CD14-positive monocyte (primary cell): ENCODE data around the gene ACTN4. TPM values are rescaled to one million over a fixed set of nuclear protein-coding genes. Genes with fewer than 3 reads are reported as not detected.

Experiments used
- DNase-seq, 3 donors: peaks; one replicate each; pipeline ENCODE4 v3.0.0-alpha.2; 2011 to 2022
- H2AFZ ChIP-seq: 2 replicates; pipeline ENCODE4 v1.6.0; 2012; ENCODE audit warnings: mild to moderate bottlenecking, low read depth, low read length, inconsistent platforms; ENCODE audit not compliant: insufficient read depth, poor library complexity, severe bottlenecking
- H3K27ac ChIP-seq, 2 donors: 1 replicate in 1 of 2; 2 replicates in 1 of 2; pipeline ENCODE4 v1.5.1; 2012 to 2013; ENCODE audit warnings: low read length in 2 of 2, control low read depth in 1 of 2, inconsistent platforms in 1 of 2, low read depth in 1 of 2, mild to moderate bottlenecking in 1 of 2
- H3K27me3 ChIP-seq, 2 donors: one replicate each; pipeline versions ENCODE4 v1.6.0 to v1.6.1; 2011 to 2013; ENCODE audit warnings: low read length in 2 of 2; ENCODE audit not compliant: control insufficient read depth in 2 of 2, insufficient read depth in 2 of 2
- H3K36me3 ChIP-seq, 2 donors: replicated peaks in 1 of 2; 1 replicate in 1 of 2; 2 replicates in 1 of 2; pipeline versions ENCODE4 v1.5.1 to v1.6.1; 2012 to 2013; ENCODE audit warnings: low read length in 2 of 2, control low read depth in 1 of 2, inconsistent platforms in 1 of 2, mild to moderate bottlenecking in 1 of 2; ENCODE audit not compliant: insufficient read depth in 2 of 2, control insufficient read depth in 1 of 2
- H3K4me1 ChIP-seq, 2 donors: 1 replicate in 1 of 2; 2 replicates in 1 of 2; pipeline versions ENCODE4 v1.5.1 to v1.6.1; 2012 to 2013; ENCODE audit warnings: low read length in 2 of 2, control low read depth in 1 of 2, inconsistent platforms in 1 of 2, mild to moderate bottlenecking in 1 of 2, moderate library complexity in 1 of 2; ENCODE audit not compliant: insufficient read depth in 2 of 2, control insufficient read depth in 1 of 2
- H3K4me2 ChIP-seq: replicated peaks from 2 replicates; pipeline ENCODE3; 2012; ENCODE audit warnings: low read length, moderate library complexity, mild to moderate bottlenecking; ENCODE audit not compliant: poor library complexity, severe bottlenecking; ENCODE audit errors: extremely low read depth
- H3K4me3 ChIP-seq, 3 experiments: fragments of 200-600 bp in 1 of 3; sonication (generic) in 1 of 3; replicated peaks in 1 of 3; 1 replicate in 2 of 3; 2 replicates in 1 of 3; pipeline ENCODE4 v1.5.1; 2011 to 2013; ENCODE audit warnings: low read length in 3 of 3, mild to moderate bottlenecking in 3 of 3, control low read depth in 2 of 3, low read depth in 2 of 3, inconsistent platforms in 1 of 3, moderate library complexity in 1 of 3
- H3K79me2 ChIP-seq: 2 replicates; pipeline ENCODE4 v1.6.0; 2012; ENCODE audit warnings: mild to moderate bottlenecking, control low read depth, inconsistent platforms, low read length, moderate library complexity; ENCODE audit not compliant: insufficient read depth
- H3K9ac ChIP-seq: 2 replicates; pipeline ENCODE4 v1.6.0; 2017; ENCODE audit warnings: low read length, mild to moderate bottlenecking; ENCODE audit not compliant: insufficient read depth, poor library complexity, severe bottlenecking
- H3K9me3 ChIP-seq, 2 donors: replicated peaks in 1 of 2; 1 replicate in 1 of 2; 2 replicates in 1 of 2; pipeline versions ENCODE4 v1.5.1 to v1.6.1; 2012 to 2013; ENCODE audit warnings: low read length in 2 of 2, control low read depth in 1 of 2; ENCODE audit not compliant: control insufficient read depth in 1 of 2, insufficient read depth in 1 of 2
- H4K20me1 ChIP-seq: 2 replicates; pipeline ENCODE4 v1.6.0; 2012; ENCODE audit warnings: mild to moderate bottlenecking, low read length, control low read depth, moderate library complexity; ENCODE audit not compliant: insufficient read depth
- H3K27ac Mint-ChIP-seq, 7 donors: one replicate each; pipeline ENCODE4 v1.8.0; 2020; ENCODE audit warnings: mild to moderate bottlenecking in 7 of 7, mixed read lengths in 7 of 7, moderate library complexity in 6 of 7, inconsistent platforms in 2 of 7
- H3K27me3 Mint-ChIP-seq, 3 donors: one replicate each; pipeline ENCODE4 v1.8.0; 2021 to 2022; ENCODE audit warnings: low read depth in 3 of 3, mild to moderate bottlenecking in 3 of 3, mixed read lengths in 3 of 3, moderate library complexity in 3 of 3, inconsistent platforms in 1 of 3
- H3K36me3 Mint-ChIP-seq, 2 donors: one replicate each; pipeline ENCODE4 v1.8.0; 2020; ENCODE audit warnings: mixed read lengths in 2 of 2, inconsistent platforms in 1 of 2, mild to moderate bottlenecking in 1 of 2
- H3K4me1 Mint-ChIP-seq: one replicate; pipeline ENCODE4 v1.8.0; 2020; ENCODE audit warnings: mild to moderate bottlenecking, mixed read lengths
- H3K4me3 Mint-ChIP-seq, 2 donors: one replicate each; pipeline ENCODE4 v1.8.0; 2020; ENCODE audit warnings: mild to moderate bottlenecking in 2 of 2, mixed read lengths in 2 of 2, moderate library complexity in 1 of 2
- H3K9me3 Mint-ChIP-seq, 7 donors: one replicate each; pipeline ENCODE4 v1.8.0; 2020 to 2022; ENCODE audit warnings: mixed read lengths in 7 of 7, mild to moderate bottlenecking in 6 of 7, moderate library complexity in 6 of 7, inconsistent platforms in 2 of 7
- CTCF ChIP-seq: fragments of 200-600 bp; IDR thresholded peaks from one replicate; pipeline ENCODE4 v1.8.0; 2022; ENCODE audit warnings: antibody characterized with exemption, mild to moderate bottlenecking
- WGBS: methylation state at CpG from one replicate; pipeline ENCODE4 v1.1.5; 2013; ENCODE audit warnings: missing lambda C conversion rate; ENCODE audit not compliant: insufficient coverage; 5-methylcytosine and 5-hydroxymethylcytosine counted together
- intact Hi-C, 2 donors: fragments of 100-400 bp; cut with micrococcal nuclease; formaldehyde crosslinking; loops; one replicate each; pipeline versions ENCODE4 v1.15.0 to v1.15.1; 2023
- polyA plus RNA-seq, 3 donors: library from polyadenylated mRNA; depleted of rRNA in 1 of 3; unstranded in 2 of 3; stranded (reverse) in 1 of 3; fragments of 300-500 nt in 2 of 3; fragments of >200 nt in 1 of 3; fragmentation: Illumina TruSeq in 2 of 3; gene quantifications; 1 replicate in 2 of 3; 2 replicates in 1 of 3; pipeline ENCODE4 v1.2.3, GENCODE V29; 2012 to 2021

ACTN4 gene
- polyA plus RNA-seq, 3 donors: 8.4 to 177 (median 16.0) TPM

DNA sequence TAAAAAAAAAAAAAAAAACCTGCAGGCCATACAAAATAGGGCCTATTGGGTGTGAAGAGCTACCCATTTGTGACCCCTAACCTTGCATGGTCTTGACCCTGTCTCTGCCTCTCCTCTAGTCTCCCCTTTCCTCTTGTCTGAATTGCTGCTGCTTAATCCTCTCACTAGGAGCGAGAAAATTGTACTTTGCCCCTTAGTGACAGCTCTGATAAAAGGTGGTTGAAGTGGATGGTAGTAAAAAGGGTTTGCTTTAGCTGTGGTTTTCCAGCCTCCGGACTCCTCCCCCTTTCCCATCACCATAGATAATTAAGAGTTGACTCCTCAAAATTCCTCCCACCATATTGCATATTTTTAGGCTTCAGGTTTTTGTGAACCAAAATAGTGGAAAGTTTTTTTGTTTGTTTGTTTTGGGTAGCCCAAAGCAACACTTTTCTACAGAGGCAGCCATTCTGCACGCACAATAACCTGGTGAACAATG is 23.5 kb downstream of the ACTN4 start:
- Histone ChIP-seq H3K27ac (peak overlapping the region in 1 of 2 donors; percentile 50), H4K20me1 (peaks cover 80% of the 10 kb centered on the region), H3K79me2 (peaks cover 97% of the 10 kb centered on the region), H3K4me3 (no peak overlapping the region), H3K27me3 (no peaks in the 10 kb centered on the region), H3K9me3 (no peaks in the 10 kb centered on the region), H3K36me3 (no peaks in the 10 kb centered on the region), H3K9ac (no peak overlapping the region), H3K4me1 (peaks cover 67 to 71% of the 10 kb centered on the region in 2 donors), H2AFZ (no peak overlapping the region), H3K4me2 (no peak overlapping the region)
- Mint-ChIP-seq H3K9me3 (no peaks in the 10 kb centered on the region), H3K4me3 (no peak overlapping the region), H3K27me3 (no peaks in the 10 kb centered on the region), H3K36me3 (peaks cover 11 to 25% of the 10 kb centered on the region in 2 donors), H3K27ac (peak overlapping the region in 3 of 7 donors; percentile 63 to 74 (median 73)), H3K4me1 (peaks cover 76% of the 10 kb centered on the region)
- no peak for TF ChIP-seq CTCF
- intact Hi-C loops: no loop called here
- no CpG with 5 or more reads among the region's 3 CpGs for WGBS
- DNase-seq: no peak

GRCh38 chr19:38671654-38672053 is 24.2 kb downstream of the ACTN4 start:
- H3K4me1 ChIP-seq: peaks cover 65 to 71% of the 10 kb centered on the region in 2 donors
- peaks cover 80% of the 10 kb centered on the region for H4K20me1 ChIP-seq
- no peak for DNase-seq
- intact Hi-C loops: no loop called here
- H3K27ac ChIP-seq: no peak overlapping the region
- no peak overlapping the region for H3K4me2 ChIP-seq
- no peaks in the 10 kb centered on the region for H3K27me3 Mint-ChIP-seq
- 100% methylated on average over 4 of the region's 4 CpGs for WGBS
- peaks cover 75% of the 10 kb centered on the region for H3K4me1 Mint-ChIP-seq
- no peaks in the 10 kb centered on the region for H3K27me3 ChIP-seq
- TF ChIP-seq CTCF: no peak
- H3K9me3 Mint-ChIP-seq: no peaks in the 10 kb centered on the region
- H3K4me3 ChIP-seq: no peak overlapping the region
- no peak overlapping the region for H2AFZ ChIP-seq
- peak overlapping the region in 2 of 7 donors; percentile 41 to 46 for H3K27ac Mint-ChIP-seq
- H3K9me3 ChIP-seq: no peaks in the 10 kb centered on the region
- H3K4me3 Mint-ChIP-seq: no peak overlapping the region
- H3K9ac ChIP-seq: no peak overlapping the region
- H3K79me2 ChIP-seq: peaks cover 97% of the 10 kb centered on the region
- peaks cover 11 to 24% of the 10 kb centered on the region in 2 donors for H3K36me3 Mint-ChIP-seq
- peaks cover 0 to 4% of the 10 kb centered on the region in 2 donors for H3K36me3 ChIP-seq
